EL (cell line): ENCODE data around the gene RAP1B.

ENCODE experiments used
- DNase-seq: peaks from one replicate; pipeline ENCODE4 v3.0.0-alpha.2; 2016

RAP1B gene

GRCh38 chr12:68610370-68611093 lies at the start of gene RAP1B:
Gene RAP1B, plus strand, starts transcription at chr12:68610899. Its CDS starts 37,826 bp downstream, at chr12:68648725.
- DNase-seq = peak; percentile 89

- no peak for DNase-seq
Observed at GRCh38 chr12:68561830-68562229, 48.9 kb upstream of the RAP1B start.

GRCh38 chr12:68564166-68564565 lies 46.5 kb upstream of the RAP1B start:
- no peak for DNase-seq

GRCh38 chr12:68565391-68565903 lies 45.3 kb upstream of the RAP1B start:
- DNase-seq = peak; percentile 92

- DNase-seq = no peak
Observed at GRCh38 chr12:68568922-68569569, 41.7 kb upstream of the RAP1B start.

- DNase-seq = peak; percentile 25
Observed at GRCh38 chr12:68572661-68573060, 38.0 kb upstream of the RAP1B start.

DNA sequence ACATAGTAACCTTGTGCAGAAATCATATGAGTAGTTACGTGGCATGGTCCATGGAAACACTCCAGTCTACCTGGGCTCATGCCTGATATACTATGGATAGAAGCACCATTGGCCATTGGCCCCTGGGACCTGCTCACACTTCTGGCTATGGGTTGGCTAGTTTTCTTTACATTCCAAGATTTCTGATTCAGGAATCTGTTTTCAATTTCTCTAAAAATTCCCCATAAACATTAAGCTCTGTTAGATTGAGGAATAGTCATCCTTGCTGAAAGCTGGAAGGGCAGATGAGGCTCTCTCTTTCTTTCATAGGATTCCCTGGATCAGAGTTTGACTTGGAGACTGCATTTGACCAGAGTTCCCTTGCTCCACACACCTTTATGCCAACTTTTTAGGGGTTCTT lies 37.3 kb upstream of the RAP1B start:
- no peak for DNase-seq

- DNase-seq = no peak
Observed at GRCh38 chr12:68577949-68578348, 32.8 kb upstream of the RAP1B start.

DNA sequence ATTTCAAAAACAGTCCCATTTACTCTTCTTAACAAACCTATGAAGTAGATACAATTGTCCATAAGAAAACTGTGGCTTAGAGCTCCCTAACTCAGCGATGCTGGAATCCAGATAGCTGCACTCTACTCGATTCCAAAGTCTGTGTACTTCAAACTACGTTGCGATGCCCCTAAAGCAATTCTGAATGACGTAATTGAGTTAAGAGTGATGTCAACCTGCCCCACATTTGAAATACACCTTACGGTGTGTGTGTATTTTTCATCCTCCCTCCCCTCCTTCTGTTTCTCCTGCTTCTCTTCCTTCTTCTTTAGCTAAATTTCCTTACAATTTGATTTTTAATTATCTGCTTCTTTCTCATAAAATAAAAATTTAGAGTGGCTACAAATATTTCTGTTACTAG lies 31.9 kb upstream of the RAP1B start:
- no peak for DNase-seq

GRCh38 chr12:68579254-68579653 lies 31.4 kb upstream of the RAP1B start:
- no peak for DNase-seq

- no peak for DNase-seq
Observed at GRCh38 chr12:68580911-68581310, 29.8 kb upstream of the RAP1B start.

GRCh38 chr12:68581926-68582325 lies 28.8 kb upstream of the RAP1B start:
- DNase-seq = no peak

DNA sequence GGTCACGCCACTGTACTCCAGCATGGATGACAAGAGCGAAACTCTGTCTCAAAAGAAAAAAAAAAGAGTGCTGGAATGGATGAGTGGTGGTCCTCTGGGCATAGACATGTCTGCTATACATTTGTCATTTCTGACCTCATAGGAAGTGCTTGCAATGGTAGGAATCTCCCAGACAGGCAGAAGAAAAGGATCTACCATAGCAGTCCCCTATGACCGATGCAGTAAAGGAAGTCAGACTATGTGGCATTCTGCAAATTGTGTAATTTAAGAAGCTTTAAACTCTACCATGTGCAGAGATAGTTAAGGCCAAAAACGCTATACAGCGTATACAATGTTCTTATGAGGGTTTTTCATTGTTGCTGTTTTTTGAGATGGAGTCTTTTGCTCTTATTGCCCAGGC lies 24.7 kb upstream of the RAP1B start:
- DNase-seq = no peak

- DNase-seq = no peak
Observed at GRCh38 chr12:68587448-68587873, 23.2 kb upstream of the RAP1B start.

DNA sequence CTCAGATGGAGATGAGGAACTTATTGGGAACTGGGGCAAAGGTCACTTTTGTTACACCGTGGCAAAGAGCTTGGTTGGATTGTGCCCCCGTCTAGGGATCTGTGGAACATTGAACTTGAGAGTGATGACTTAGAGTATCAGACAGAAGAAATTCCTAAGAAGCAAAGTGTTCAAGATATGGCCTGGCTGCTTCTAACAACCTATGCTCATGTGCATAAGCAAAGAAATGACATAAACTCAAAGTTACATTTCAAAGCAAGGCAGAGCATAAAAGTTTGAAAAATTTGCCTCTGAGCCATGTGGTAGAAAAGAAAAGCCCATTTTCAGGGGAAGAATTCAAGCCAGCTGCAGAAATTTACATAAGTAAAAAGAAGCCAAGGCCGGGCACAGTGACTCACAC lies 21.5 kb upstream of the RAP1B start:
- DNase-seq = no peak

GRCh38 chr12:68591734-68592418 lies 18.8 kb upstream of the RAP1B start:
- no peak for DNase-seq

DNA sequence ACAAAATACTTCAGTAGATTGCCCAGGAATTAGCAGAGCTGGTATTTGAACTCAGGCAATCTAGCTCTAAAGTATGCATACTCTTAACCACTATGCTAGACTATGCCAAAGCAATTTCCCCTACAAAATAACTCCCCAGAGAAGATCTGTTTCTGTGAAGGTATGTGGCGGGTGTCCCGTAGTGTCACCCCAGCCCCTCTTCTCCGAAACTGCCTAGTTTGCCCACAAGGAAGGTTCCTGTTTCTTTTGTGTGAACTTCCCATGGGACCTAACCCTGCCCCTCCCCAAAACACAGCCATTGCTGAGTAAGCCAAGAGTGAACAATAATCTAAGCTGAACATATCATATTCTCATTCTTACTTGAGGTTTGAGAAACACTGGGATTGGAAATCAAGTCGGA lies 15.5 kb upstream of the RAP1B start:
- DNase-seq = no peak

DNA sequence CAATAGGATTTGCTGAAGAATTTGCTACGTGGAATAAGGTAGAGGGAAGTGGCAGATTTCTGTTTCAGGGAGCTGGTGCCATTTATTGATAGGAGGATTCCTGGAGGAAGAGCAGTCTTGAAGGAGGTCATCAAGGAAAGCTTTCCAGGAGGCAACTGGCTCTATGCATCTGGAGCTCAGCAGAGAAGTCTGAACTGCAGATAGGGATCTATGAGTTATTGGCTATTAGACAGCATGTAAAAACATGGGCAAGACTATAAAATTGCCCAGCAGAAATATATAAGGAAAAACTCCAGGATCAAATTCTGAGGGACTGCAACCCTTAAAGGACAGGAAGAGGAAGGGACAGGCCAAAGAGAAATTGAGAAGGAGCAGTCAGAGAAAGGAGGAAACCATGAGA lies 8.9 kb upstream of the RAP1B start:
- DNase-seq = no peak

DNA sequence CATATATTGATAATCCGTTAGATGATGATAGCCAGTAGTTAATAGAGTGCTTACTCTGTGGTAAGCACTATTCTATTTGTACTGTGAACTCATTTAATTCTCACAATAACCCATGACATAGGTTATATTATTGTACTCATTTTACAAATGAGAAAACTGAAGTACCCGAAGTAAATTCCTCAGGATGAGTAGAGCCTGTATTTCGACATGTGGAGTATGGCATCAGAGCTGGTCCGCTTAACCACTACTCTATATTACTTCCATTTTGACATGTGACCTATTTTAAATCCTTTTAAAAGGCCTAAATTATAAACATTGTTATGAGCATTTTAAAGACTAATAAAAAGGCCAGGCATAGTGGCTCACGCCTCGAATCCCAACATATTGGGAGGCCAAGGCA lies 8.0 kb upstream of the RAP1B start:
- DNase-seq = no peak

DNA sequence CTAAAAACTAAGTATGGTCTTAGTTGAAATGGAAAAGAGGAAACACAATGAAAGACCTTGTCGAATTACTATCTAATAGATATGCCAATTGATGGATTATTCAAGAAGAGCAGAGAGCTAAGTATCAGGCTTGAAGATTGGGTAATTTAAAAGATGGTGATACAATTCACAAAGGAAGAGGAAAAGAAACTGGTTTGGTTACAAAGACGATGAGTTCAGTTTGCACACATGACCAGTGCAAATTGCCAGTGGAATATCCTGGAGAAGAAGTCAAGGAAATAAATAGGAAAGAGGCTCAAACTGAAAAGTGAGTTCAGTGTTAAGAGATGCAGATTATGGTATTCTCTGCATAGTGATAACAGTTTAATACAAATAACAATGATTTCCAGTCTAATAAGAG lies 2.5 kb upstream of the RAP1B start:
- no peak for DNase-seq

- peak; percentile 54 for DNase-seq
Observed at GRCh38 chr12:68609998-68610369, 715 bp upstream of the RAP1B start.

DNA sequence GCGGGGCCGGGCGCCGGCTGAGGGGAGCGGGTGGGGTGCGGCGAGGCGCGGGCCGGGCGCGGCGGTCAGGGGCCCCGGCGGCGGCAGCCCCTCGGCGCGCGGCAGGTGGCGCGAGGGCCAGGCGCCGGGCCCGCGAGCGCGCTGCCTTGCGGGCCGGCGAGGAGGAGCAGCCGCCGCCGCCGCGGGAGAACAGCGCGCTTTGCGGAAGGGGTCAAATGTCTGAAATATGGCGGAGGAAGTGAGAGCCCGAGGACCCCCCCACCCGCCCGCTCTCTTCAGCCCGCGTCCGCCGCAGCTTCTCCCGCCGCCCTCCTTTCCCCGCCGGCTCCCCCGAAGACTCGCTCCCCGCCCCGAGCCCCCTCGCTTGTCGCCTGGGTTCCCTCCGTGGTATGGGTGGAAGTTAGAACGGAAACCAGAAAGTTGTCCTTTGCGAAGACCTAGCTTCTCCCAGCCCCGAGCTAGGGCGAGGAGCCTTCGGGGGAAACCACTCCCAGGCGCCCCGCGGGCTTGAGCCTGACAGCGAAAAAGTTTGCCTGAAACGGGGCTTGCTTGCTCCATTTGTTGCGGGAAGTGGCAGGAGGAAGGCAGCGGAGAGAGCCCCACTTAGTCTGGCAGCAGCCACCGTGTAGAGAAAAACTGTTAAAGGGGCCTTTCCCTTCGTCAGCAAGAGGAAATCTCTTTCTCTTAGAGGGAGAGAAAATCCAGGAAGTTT lies 551 bp downstream of the RAP1B start:
- DNase-seq = peak; percentile 59

- DNase-seq = no peak
Observed at GRCh38 chr12:68611806-68612160, 1.1 kb downstream of the RAP1B start.
